Activated CD8-positive, alpha-beta memory T cell treated with anti-CD3 and anti-CD28 coated beads for 48 hours (primary cell): ENCODE data around the gene DEK.
"Not testable (repeated sequence)": the region's sequence is repeated elsewhere in the genome, so short reads cannot be mapped to it uniquely, and the experiment has no call there.

Experiments used
- DNase-seq, 3 experiments: peaks; one replicate each; pipeline ENCODE4 v3.0.0-alpha.2; 2020; ENCODE audit warnings: low read depth in 2 of 3, low spot score in 2 of 3

DEK gene

GRCh38 chr6:18241208-18242038 lies 22.9 kb downstream of the DEK start:
- DNase-seq = no peak

GRCh38 chr6:18240230-18240629 lies 24.1 kb downstream of the DEK start:
- DNase-seq = no peak

- DNase-seq = no peak
Measured at GRCh38 chr6:18237167-18237566, 27.2 kb downstream of the DEK start.

- DNase-seq = no peak
Measured at GRCh38 chr6:18235524-18235923, 28.8 kb downstream of the DEK start.

- no peak for DNase-seq
Measured at GRCh38 chr6:18234564-18234963, 29.8 kb downstream of the DEK start.

- DNase-seq = not testable (repeated sequence)
Measured at GRCh38 chr6:18233770-18234169, 30.6 kb downstream of the DEK start.

- not testable (repeated sequence) for DNase-seq
Measured at GRCh38 chr6:18231856-18232255, 32.5 kb downstream of the DEK start.

GRCh38 chr6:18228590-18228989 lies 35.7 kb downstream of the DEK start:
- not testable (repeated sequence) for DNase-seq

GRCh38 chr6:18227166-18227565 lies 37.2 kb downstream of the DEK start:
- DNase-seq = not testable (repeated sequence)

- not testable (repeated sequence) for DNase-seq
Measured at GRCh38 chr6:18226451-18227105, 37.8 kb downstream of the DEK start.

GRCh38 chr6:18221288-18221615 lies 43.1 kb downstream of the DEK start:
- DNase-seq = no peak

GRCh38 chr6:18219591-18219990 lies 44.7 kb downstream of the DEK start:
- DNase-seq = no peak

- no peak for DNase-seq
Measured at GRCh38 chr6:18218233-18218632, 46.1 kb downstream of the DEK start.

- DNase-seq = no peak
Measured at GRCh38 chr6:18216411-18216810, 47.9 kb downstream of the DEK start.

GRCh38 chr6:18215436-18215835 lies 48.9 kb downstream of the DEK start:
- no peak for DNase-seq

GRCh38 chr6:18214003-18214402 lies 50.3 kb downstream of the DEK start:
- no peak for DNase-seq

- no peak for DNase-seq
Measured at GRCh38 chr6:18213439-18213838, 50.9 kb downstream of the DEK start.

- no peak for DNase-seq
Measured at GRCh38 chr6:18212231-18212630, 52.1 kb downstream of the DEK start.

- DNase-seq = no peak
Measured at GRCh38 chr6:18211338-18211737, 53.0 kb downstream of the DEK start.

GRCh38 chr6:18210707-18211106 lies 53.6 kb downstream of the DEK start:
- DNase-seq = no peak

- no peak for DNase-seq
Measured at GRCh38 chr6:18209539-18210197, 54.7 kb downstream of the DEK start.

- DNase-seq = not testable (repeated sequence)
Measured at GRCh38 chr6:18208778-18209177, 55.6 kb downstream of the DEK start.
